ENCODE data around the gene KCTD16. TPM values are rescaled to one million over a fixed set of nuclear protein-coding genes. Genes with fewer than 3 reads are reported as not detected.

KCTD16 gene
- total RNA-seq, 2 donors from 2014 or later, result 0.27 to 0.35 TPM

DNA sequence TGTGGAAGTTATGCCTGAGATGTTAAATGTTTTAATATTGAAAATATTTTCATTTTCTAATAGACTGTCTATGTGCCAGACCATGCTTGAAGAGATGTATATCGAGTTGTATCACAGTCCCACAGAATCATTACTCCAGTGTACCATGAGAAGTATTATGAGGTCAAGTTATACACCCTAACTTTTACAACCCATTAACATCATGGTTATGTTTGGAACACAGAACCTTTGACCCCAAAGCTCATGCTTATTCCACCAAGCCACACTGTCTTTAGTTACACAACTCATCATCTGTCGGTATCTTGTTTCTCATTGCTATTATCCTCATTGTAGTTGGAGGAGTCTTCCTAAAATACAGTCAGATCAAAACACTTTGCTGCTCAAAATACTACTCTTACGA is 248.0 kb downstream of the KCTD16 start:
- TF ChIP-seq, protein P1, sequence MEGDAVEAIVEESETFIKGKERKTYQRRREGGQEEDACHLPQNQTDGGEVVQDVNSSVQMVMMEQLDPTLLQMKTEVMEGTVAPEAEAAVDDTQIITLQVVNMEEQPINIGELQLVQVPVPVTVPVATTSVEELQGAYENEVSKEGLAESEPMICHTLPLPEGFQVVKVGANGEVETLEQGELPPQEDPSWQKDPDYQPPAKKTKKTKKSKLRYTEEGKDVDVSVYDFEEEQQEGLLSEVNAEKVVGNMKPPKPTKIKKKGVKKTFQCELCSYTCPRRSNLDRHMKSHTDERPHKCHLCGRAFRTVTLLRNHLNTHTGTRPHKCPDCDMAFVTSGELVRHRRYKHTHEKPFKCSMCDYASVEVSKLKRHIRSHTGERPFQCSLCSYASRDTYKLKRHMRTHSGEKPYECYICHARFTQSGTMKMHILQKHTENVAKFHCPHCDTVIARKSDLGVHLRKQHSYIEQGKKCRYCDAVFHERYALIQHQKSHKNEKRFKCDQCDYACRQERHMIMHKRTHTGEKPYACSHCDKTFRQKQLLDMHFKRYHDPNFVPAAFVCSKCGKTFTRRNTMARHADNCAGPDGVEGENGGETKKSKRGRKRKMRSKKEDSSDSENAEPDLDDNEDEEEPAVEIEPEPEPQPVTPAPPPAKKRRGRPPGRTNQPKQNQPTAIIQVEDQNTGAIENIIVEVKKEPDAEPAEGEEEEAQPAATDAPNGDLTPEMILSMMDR (IDR thresholded peaks at IDR 0.05), result no peak

DNA sequence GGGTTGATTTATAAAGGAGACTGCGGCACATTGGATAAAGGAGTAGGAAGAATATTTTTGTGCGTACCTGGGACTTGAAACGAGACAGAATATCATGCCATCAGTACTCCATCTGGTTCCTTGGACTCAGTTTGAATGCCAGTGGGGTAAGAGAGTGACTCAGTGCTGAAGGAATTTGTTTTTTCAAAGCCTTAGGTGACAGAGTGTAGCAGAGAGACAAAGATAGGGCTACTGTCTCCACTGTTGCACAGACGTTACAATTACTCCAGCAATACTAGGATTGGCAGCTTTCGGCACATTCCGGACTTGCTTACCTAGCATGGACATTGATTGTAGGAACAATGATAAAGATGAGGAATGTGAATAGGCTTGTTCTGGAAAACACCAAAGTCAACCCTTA is 250.7 kb downstream of the KCTD16 start:
- ATAC-seq (ENCODE audit: insufficient number of reproducible peaks, low FRiP score, low read depth) (no peak), DNase-seq (ENCODE audit: low spot score) (no peak)
- H3K27ac ChIP-seq, result no peak overlapping the region
- H3K9me3 ChIP-seq, result no peaks in the 10 kb centered on the region
- no peaks in the 10 kb centered on the region for H3K4me1 ChIP-seq (ENCODE audit: control insufficient read depth in 1 of 2, low read depth in 2 of 2)
- TF ChIP-seq, protein P1 (IDR thresholded peaks at IDR 0.05), result no peak
- H3K36me3 ChIP-seq, result no peaks in the 10 kb centered on the region
- H3K27me3 ChIP-seq (replicated peaks; ENCODE audit: insufficient read depth), result no peaks in the 10 kb centered on the region
- H3K4me3 ChIP-seq, result no peak overlapping the region

More for the DNA sequence above, 248.0 kb downstream of the KCTD16 start:
- DNase-seq (ENCODE audit: low spot score), result no peak
- no peak for ATAC-seq (ENCODE audit: insufficient number of reproducible peaks, low FRiP score, low read depth)
- Histone ChIP-seq H3K4me1 (ENCODE audit: control insufficient read depth in 1 of 2, low read depth in 2 of 2) (no peaks in the 10 kb centered on the region), H3K4me3 (no peak overlapping the region), H3K27me3 (replicated peaks; ENCODE audit: insufficient read depth) (no peaks in the 10 kb centered on the region), H3K36me3 (no peaks in the 10 kb centered on the region), H3K9me3 (no peaks in the 10 kb centered on the region), H3K27ac (no peak overlapping the region)

DNA sequence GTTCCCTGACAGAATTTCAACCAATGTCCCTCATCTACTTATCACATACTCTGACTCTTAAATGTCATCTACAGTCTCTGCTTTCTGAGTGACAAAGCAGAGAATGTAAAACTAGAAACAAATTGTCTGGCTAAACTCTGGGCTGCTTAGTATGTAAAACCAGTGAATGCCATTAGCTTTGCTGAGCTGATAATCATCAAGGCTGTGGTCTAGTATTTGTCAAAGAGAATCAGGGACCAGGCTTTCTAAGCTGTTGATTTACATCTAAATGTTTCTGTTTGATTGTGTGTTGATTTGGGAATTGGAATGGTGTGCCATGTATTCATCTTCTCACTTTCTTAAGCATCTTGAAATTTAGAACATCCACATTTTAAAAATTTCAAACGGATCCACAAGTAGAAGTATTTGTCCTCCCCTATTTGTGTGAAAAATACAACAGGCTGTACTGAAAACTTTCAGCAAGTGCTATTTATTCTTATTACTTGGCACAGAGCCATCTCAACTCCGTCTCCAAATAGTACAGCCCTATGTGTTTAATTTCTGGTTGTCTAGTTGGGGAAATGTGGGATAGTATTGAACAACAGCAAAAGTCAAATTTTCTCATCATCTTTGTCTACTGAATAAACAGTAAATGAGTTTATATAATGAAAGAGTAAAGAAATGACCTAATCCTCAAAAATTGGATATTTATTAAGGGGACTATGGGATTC is 251.5 kb downstream of the KCTD16 start:
- Histone ChIP-seq H3K4me3 (no peak overlapping the region), H3K27ac (no peak overlapping the region), H3K4me1 (ENCODE audit: control insufficient read depth in 1 of 2, low read depth in 2 of 2) (no peaks in the 10 kb centered on the region), H3K9me3 (no peaks in the 10 kb centered on the region), H3K36me3 (no peaks in the 10 kb centered on the region), H3K27me3 (replicated peaks; ENCODE audit: insufficient read depth) (no peaks in the 10 kb centered on the region)
- ATAC-seq (ENCODE audit: insufficient number of reproducible peaks, low FRiP score, low read depth), result no peak
- TF ChIP-seq, protein P1 (IDR thresholded peaks at IDR 0.05), result no peak
- DNase-seq (ENCODE audit: low spot score), result no peak

DNA sequence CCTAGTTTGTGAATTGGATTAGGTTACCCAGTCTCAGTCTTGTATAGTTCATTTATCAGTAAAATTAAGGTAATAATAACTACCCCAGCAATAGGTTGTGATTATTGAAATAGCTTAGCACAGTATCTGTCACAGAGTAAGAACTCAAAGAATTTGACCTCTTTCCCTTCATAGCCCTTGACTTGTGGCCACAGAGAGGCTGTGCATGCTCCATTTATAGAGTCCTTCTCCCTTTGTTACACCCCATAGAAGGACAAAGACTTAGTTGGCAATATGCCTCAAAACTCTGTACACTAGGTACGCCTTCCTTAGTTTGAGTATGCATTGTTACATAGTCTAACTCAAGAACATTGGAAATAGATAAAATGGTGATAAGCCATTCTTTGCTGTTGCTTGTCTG is 257.2 kb downstream of the KCTD16 start:
- Histone ChIP-seq H3K36me3 (no peaks in the 10 kb centered on the region), H3K4me3 (no peak overlapping the region), H3K27ac (no peak overlapping the region), H3K27me3 (replicated peaks; ENCODE audit: insufficient read depth) (no peaks in the 10 kb centered on the region), H3K9me3 (no peaks in the 10 kb centered on the region), H3K4me1 (ENCODE audit: control insufficient read depth in 1 of 2, low read depth in 2 of 2) (no peaks in the 10 kb centered on the region)
- ATAC-seq (ENCODE audit: insufficient number of reproducible peaks, low FRiP score, low read depth) (no peak), DNase-seq (ENCODE audit: low spot score) (no peak)
- TF ChIP-seq, protein P1 (IDR thresholded peaks at IDR 0.05), result no peak

DNA sequence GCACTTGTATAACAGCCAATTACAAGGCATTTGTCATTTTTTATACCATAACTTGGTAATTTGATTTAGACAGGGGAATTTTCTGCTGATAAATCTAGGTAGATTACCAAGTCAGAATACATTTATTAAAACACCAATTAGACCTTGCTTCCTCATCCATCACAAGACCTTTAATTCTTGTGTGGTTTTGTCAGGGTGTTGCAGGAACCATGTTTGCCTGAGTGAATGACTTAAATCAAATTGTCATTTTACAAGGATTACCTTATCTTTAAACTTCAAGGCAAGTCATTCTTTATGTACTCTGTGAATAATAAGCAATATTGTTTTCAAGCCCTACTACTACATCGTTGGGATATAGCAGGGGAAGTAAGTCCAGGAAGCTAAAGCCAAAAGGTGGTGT is 257.7 kb downstream of the KCTD16 start:
- DNase-seq (ENCODE audit: low spot score) (no peak), ATAC-seq (ENCODE audit: insufficient number of reproducible peaks, low FRiP score, low read depth) (no peak)
- H3K27me3 ChIP-seq (replicated peaks; ENCODE audit: insufficient read depth), result no peaks in the 10 kb centered on the region
- no peaks in the 10 kb centered on the region for H3K4me1 ChIP-seq (ENCODE audit: control insufficient read depth in 1 of 2, low read depth in 2 of 2)
- TF ChIP-seq, protein P1 (IDR thresholded peaks at IDR 0.05), result no peak
- H3K4me3 ChIP-seq, result no peak overlapping the region
- no peak overlapping the region for H3K27ac ChIP-seq
- no peaks in the 10 kb centered on the region for H3K36me3 ChIP-seq
- no peaks in the 10 kb centered on the region for H3K9me3 ChIP-seq

Measured in thoracic aorta (tissue), 2 donors.